Measurements from ENCODE around the gene SLC24A2.
"Not testable (repeated sequence)": the region's sequence is repeated elsewhere in the genome, so short reads cannot be mapped to it uniquely, and the experiment has no call there.

Gene SLC24A2

GRCh38 chr9:19788614-19789271 lies at the start of gene SLC24A2:
Gene SLC24A2 (minus strand): TSS chr9:19789037.
- DNase-seq (ENCODE audit: low read depth): no peak

GRCh38 chr9:19833331-19833730 lies 44.5 kb upstream of the SLC24A2 start:
- not testable (repeated sequence) for DNase-seq (ENCODE audit: low read depth)

- no peak for DNase-seq (ENCODE audit: low read depth)
These were observed 42.0 kb upstream of the SLC24A2 start for GRCh38 chr9:19830796-19831195.

GRCh38 chr9:19828576-19829109 lies 39.8 kb upstream of the SLC24A2 start:
- DNase-seq (ENCODE audit: low read depth): no peak

- DNase-seq (ENCODE audit: low read depth): no peak
These were observed 27.9 kb upstream of the SLC24A2 start for GRCh38 chr9:19816769-19817168.

- DNase-seq (ENCODE audit: low read depth): no peak
These were observed 23.4 kb upstream of the SLC24A2 start for GRCh38 chr9:19812194-19812593.

- DNase-seq (ENCODE audit: low read depth): no peak
These were observed 20.8 kb upstream of the SLC24A2 start for GRCh38 chr9:19809422-19810269.

- no peak for DNase-seq (ENCODE audit: low read depth)
These were observed 18.5 kb upstream of the SLC24A2 start for GRCh38 chr9:19807182-19807892.

- DNase-seq (ENCODE audit: low read depth): no peak
These were observed 15.6 kb upstream of the SLC24A2 start for GRCh38 chr9:19804431-19804830.

- no peak for DNase-seq (ENCODE audit: low read depth)
These were observed 12.0 kb upstream of the SLC24A2 start for GRCh38 chr9:19800884-19801283.

- no peak for DNase-seq (ENCODE audit: low read depth)
These were observed 10.9 kb upstream of the SLC24A2 start for GRCh38 chr9:19799784-19800183.

GRCh38 chr9:19788152-19788551 lies 685 bp downstream of the SLC24A2 start:
- DNase-seq (ENCODE audit: low read depth): no peak

- DNase-seq (ENCODE audit: low read depth): no peak
These were observed 1.2 kb downstream of the SLC24A2 start for GRCh38 chr9:19787672-19788071.

GRCh38 chr9:19785230-19785629 lies 3.6 kb downstream of the SLC24A2 start:
- DNase-seq (ENCODE audit: low read depth): no peak

- no peak for DNase-seq (ENCODE audit: low read depth)
These were observed 4.7 kb downstream of the SLC24A2 start for GRCh38 chr9:19784136-19784535.

GRCh38 chr9:19783500-19783899 lies 5.3 kb downstream of the SLC24A2 start:
- DNase-seq (ENCODE audit: low read depth): no peak

GRCh38 chr9:19782005-19782404 lies 6.8 kb downstream of the SLC24A2 start:
- no peak for DNase-seq (ENCODE audit: low read depth)

- DNase-seq (ENCODE audit: low read depth): no peak
These were observed 7.6 kb downstream of the SLC24A2 start for GRCh38 chr9:19781240-19781639.

- no peak for DNase-seq (ENCODE audit: low read depth)
These were observed 17.4 kb downstream of the SLC24A2 start for GRCh38 chr9:19771446-19771845.

- DNase-seq (ENCODE audit: low read depth): no peak
These were observed 17.9 kb downstream of the SLC24A2 start for GRCh38 chr9:19770973-19771372.

- no peak for DNase-seq (ENCODE audit: low read depth)
These were observed 19.6 kb downstream of the SLC24A2 start for GRCh38 chr9:19769213-19769612.

GRCh38 chr9:19768798-19769197 lies 20.0 kb downstream of the SLC24A2 start:
- DNase-seq (ENCODE audit: low read depth): no peak

GRCh38 chr9:19759066-19759465 lies 29.8 kb downstream of the SLC24A2 start:
- DNase-seq (ENCODE audit: low read depth): no peak
